Left ventricle myocardium inferior (tissue), 1 donor: ENCODE results near the gene RNF8. TPM values are rescaled to one million over a fixed set of nuclear protein-coding genes. Genes with fewer than 3 reads are reported as not detected.
A peak's percentile ranks its signal among the peaks of the same experiment; 100 is the strongest.

ENCODE experiments used
- DNase-seq: peaks from one replicate; pipeline ENCODE4 v3.0.0-alpha.2; 2020
- H3K27ac ChIP-seq: fragments of 200-600 bp; replicated peaks from 2 replicates; pipeline ENCODE4 v1.8.0; 2021
- H3K27me3 ChIP-seq: fragments of 200-600 bp; 2 replicates; pipeline ENCODE4 v1.8.0; 2021; ENCODE audit warnings: low read depth
- H3K36me3 ChIP-seq: fragments of 200-600 bp; 2 replicates; pipeline ENCODE4 v1.8.0; 2021
- H3K4me1 ChIP-seq: fragments of 200-600 bp; 2 replicates; pipeline ENCODE4 v1.8.0; 2021
- H3K4me3 ChIP-seq: fragments of 200-600 bp; 2 replicates; pipeline ENCODE4 v1.8.0; 2021; ENCODE audit warnings: mild to moderate bottlenecking, moderate library complexity
- H3K9me3 ChIP-seq: fragments of 200-600 bp; replicated peaks from 2 replicates; pipeline ENCODE4 v1.8.0; 2021
- intact Hi-C: fragments of 100-400 bp; cut with micrococcal nuclease; formaldehyde crosslinking; loops from one replicate; pipeline ENCODE4 v1.11.0; 2022
- total RNA-seq: library from RNA; stranded (reverse); fragmentation: NEBNext Ultra II Directional; extraction: Animal tissue kit (Norgen Biotek cat#: 25700); gene quantifications from one replicate; pipeline ENCODE4 v1.2.1, GENCODE V29; 2021
- TF ChIP-seq, protein P1 (sequence below): fragments of 200-600 bp; IDR thresholded peaks from 2 replicates; pipeline ENCODE4 v1.8.0; 2021; ENCODE audit warnings: antibody characterized with exemption, mild to moderate bottlenecking, borderline replicate concordance
- donor health status: DM: no; HTN: yes; CAD: no; lungs with severe emphysema.

Gene RNF8
- total RNA-seq, 1 donor from 2014 or later, result 16.1 TPM

- no peaks in the 10 kb centered on the region for H3K36me3 ChIP-seq
- peaks cover 6% of the 10 kb centered on the region for H3K27me3 ChIP-seq
- H3K4me3 ChIP-seq, result no peak overlapping the region
- no peak for DNase-seq
- H3K27ac ChIP-seq, result no peak overlapping the region
- H3K9me3 ChIP-seq, result no peaks in the 10 kb centered on the region
- H3K4me1 ChIP-seq, result peaks cover 22% of the 10 kb centered on the region
- TF ChIP-seq, protein P1, sequence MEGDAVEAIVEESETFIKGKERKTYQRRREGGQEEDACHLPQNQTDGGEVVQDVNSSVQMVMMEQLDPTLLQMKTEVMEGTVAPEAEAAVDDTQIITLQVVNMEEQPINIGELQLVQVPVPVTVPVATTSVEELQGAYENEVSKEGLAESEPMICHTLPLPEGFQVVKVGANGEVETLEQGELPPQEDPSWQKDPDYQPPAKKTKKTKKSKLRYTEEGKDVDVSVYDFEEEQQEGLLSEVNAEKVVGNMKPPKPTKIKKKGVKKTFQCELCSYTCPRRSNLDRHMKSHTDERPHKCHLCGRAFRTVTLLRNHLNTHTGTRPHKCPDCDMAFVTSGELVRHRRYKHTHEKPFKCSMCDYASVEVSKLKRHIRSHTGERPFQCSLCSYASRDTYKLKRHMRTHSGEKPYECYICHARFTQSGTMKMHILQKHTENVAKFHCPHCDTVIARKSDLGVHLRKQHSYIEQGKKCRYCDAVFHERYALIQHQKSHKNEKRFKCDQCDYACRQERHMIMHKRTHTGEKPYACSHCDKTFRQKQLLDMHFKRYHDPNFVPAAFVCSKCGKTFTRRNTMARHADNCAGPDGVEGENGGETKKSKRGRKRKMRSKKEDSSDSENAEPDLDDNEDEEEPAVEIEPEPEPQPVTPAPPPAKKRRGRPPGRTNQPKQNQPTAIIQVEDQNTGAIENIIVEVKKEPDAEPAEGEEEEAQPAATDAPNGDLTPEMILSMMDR, result no peak
- intact Hi-C loops, result no loop called here
These were observed 75.6 kb downstream of the RNF8 start for GRCh38 chr6:37429352-37429750.

GRCh38 chr6:37432590-37432915, 78.8 kb downstream of the RNF8 start:
- Histone ChIP-seq H3K27ac (peak overlapping the region; percentile 98), H3K4me3 (peak overlapping the region; percentile 100), H3K9me3 (no peaks in the 10 kb centered on the region), H3K4me1 (peaks cover 34% of the 10 kb centered on the region), H3K36me3 (peaks cover 21% of the 10 kb centered on the region), H3K27me3 (peaks cover 6% of the 10 kb centered on the region)
- TF ChIP-seq, protein P1, result no peak
- intact Hi-C loops, result no loop called here
- DNase-seq, result no peak

- TF ChIP-seq, protein P1, result no peak
- Histone ChIP-seq H3K9me3 (no peaks in the 10 kb centered on the region), H3K36me3 (peaks cover 27% of the 10 kb centered on the region), H3K27ac (peak within 1 kb of the TSS; percentile 98), H3K4me1 (peaks cover 39% of the 10 kb centered on the region), H3K4me3 (peak within 1 kb of the TSS; percentile 100), H3K27me3 (peaks cover 6% of the 10 kb centered on the region)
- intact Hi-C loops, result no loop called here
- DNase-seq, result peak; percentile 96
These were observed 79.3 kb downstream of the RNF8 start, which contains the start of gene CMTR1 for GRCh38 chr6:37432916-37433656. CMTR1 (plus strand) TSS chr6:37433221; CDS start chr6:37435630, 2,409 bp downstream.

DNA sequence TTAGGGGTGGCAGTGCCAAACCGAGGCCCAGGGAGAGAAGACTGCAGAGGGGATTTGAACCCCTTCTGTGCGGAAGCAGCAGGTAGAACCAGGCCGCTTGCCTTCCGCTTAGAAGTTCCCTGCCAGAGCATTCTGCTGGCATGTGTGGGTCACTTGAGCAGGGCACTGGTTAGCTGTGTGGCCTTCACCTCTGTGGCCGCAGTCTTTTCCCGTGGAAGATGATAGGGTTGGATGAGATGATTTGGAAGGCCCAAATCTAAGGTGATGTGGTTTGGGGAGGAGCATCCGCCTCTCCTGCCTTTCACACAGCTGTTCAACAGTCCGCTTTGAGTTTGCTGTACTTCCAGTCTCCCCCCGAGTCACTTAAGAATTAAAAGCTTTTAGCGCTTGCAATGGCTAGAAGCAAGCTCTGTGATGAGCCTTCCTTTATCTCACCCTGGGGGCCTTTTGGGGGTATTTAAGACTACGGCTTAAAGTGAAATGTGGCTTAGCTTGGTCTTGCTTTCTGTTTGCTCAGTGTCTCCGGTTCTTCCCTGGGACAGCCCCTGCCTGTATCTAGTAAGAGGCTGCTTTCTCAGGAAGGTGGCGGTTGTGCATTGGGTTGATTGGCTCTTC, 80.0 kb downstream of the RNF8 start:
- Histone ChIP-seq H3K27me3 (no peaks in the 10 kb centered on the region), H3K36me3 (peaks cover 32% of the 10 kb centered on the region), H3K4me1 (peaks cover 46% of the 10 kb centered on the region), H3K9me3 (no peaks in the 10 kb centered on the region), H3K4me3 (peak overlapping the region; percentile 100), H3K27ac (peak overlapping the region; percentile 98)
- DNase-seq, result peak; percentile 16
- TF ChIP-seq, protein P1, result no peak
- intact Hi-C loops, result no loop called here

- intact Hi-C loops, result no loop called here
- DNase-seq, result no peak
- H3K27me3 ChIP-seq, result no peaks in the 10 kb centered on the region
- H3K36me3 ChIP-seq, result peaks cover 32% of the 10 kb centered on the region
- no peaks in the 10 kb centered on the region for H3K9me3 ChIP-seq
- H3K27ac ChIP-seq, result no peak overlapping the region
- H3K4me1 ChIP-seq, result peaks cover 62% of the 10 kb centered on the region
- H3K4me3 ChIP-seq, result no peak overlapping the region
- TF ChIP-seq, protein P1, result no peak
These were observed 81.6 kb downstream of the RNF8 start for GRCh38 chr6:37435373-37435772.
